OCI-LY1 (cell line): ENCODE data around the gene PDZD11.
"Not testable (repeated sequence)": the region's sequence is repeated elsewhere in the genome, so short reads cannot be mapped to it uniquely, and the experiment has no call there.

Experiments
- H2AFZ ChIP-seq: fragments of 200-600 bp; sonication (generic), shearing (Covaris generic); 2 replicates; pipeline ENCODE4 v1.6.0; 2014; ENCODE audit warnings: antibody characterized with exemption, mild to moderate bottlenecking, low read length
- H3F3A ChIP-seq: fragments of 200-600 bp; sonication (generic), shearing (Covaris generic); 2 replicates; pipeline ENCODE4 v1.6.0; 2014; ENCODE audit warnings: mild to moderate bottlenecking, antibody characterized with exemption, low read length, moderate library complexity; ENCODE audit not compliant: insufficient read depth
- H3K27ac ChIP-seq: fragments of 200-600 bp; sonication (generic); 2 replicates; pipeline ENCODE4 v1.5.1; 2014; ENCODE audit warnings: low read length, mixed run types, mild to moderate bottlenecking, low read depth; ENCODE audit not compliant: poor library complexity, severe bottlenecking
- H3K27me3 ChIP-seq: fragments of 200-600 bp; sonication (generic); 2 replicates; pipeline ENCODE4 v1.6.0; 2014; ENCODE audit warnings: antibody characterized with exemption, mild to moderate bottlenecking, low read length, moderate library complexity; ENCODE audit not compliant: insufficient read depth
- H3K36me3 ChIP-seq: fragments of 200-600 bp; sonication (generic); 2 replicates; pipeline ENCODE4 v1.6.1; 2014; ENCODE audit warnings: mild to moderate bottlenecking, antibody characterized with exemption, low read length, moderate library complexity, mixed read lengths; ENCODE audit not compliant: insufficient read depth
- H3K4me1 ChIP-seq: fragments of 200-600 bp; sonication (generic); 2 replicates; pipeline ENCODE4 v1.5.1; 2014; ENCODE audit warnings: mild to moderate bottlenecking, low read length, moderate library complexity; ENCODE audit not compliant: insufficient read depth, severe bottlenecking
- H3K4me2 ChIP-seq: fragments of 200-600 bp; sonication (generic), shearing (Covaris generic); 2 replicates; pipeline ENCODE4 v1.6.1; 2014; ENCODE audit warnings: low read length
- H3K4me3 ChIP-seq: fragments of 200-600 bp; sonication (generic); 2 replicates; pipeline ENCODE4 v1.5.1; 2014; ENCODE audit warnings: low read length, low read depth, mild to moderate bottlenecking, mixed read lengths; ENCODE audit not compliant: poor library complexity, severe bottlenecking
- H3K79me2 ChIP-seq: fragments of 200-600 bp; shearing (Covaris generic); 2 replicates; pipeline ENCODE4 v1.6.1; 2016; ENCODE audit warnings: mixed run types, low read length, mixed read lengths; ENCODE audit not compliant: insufficient read depth
- H3K9ac ChIP-seq: fragments of 200-600 bp; sonication (generic), shearing (Covaris generic); 2 replicates; pipeline ENCODE4 v1.6.1; 2014; ENCODE audit warnings: mild to moderate bottlenecking, low read length, mixed read lengths
- H3K9me2 ChIP-seq: fragments of 200-600 bp; sonication (generic), shearing (Covaris generic); 2 replicates; pipeline ENCODE4 v1.6.1; 2014; ENCODE audit warnings: low read depth, mild to moderate bottlenecking, low read length, mixed read lengths
- H3K9me3 ChIP-seq: fragments of 200-600 bp; shearing (Covaris generic); 2 replicates; pipeline ENCODE4 v1.6.1; 2014; ENCODE audit warnings: low read length, mixed read lengths
- H4K20me1 ChIP-seq: fragments of 200-600 bp; sonication (generic), shearing (Covaris generic); 2 replicates; pipeline ENCODE4 v1.6.0; 2016; ENCODE audit warnings: mild to moderate bottlenecking, low read length; ENCODE audit not compliant: insufficient read depth
- CTCF ChIP-seq: fragments of 200-600 bp; sonication (generic), shearing (Covaris generic); IDR thresholded peaks from 2 replicates; pipeline ENCODE4 v1.5.1; 2017; ENCODE audit warnings: mild to moderate bottlenecking, antibody characterized with exemption, low read length, moderate library complexity, mixed read lengths
- EZH2 ChIP-seq: fragments of 200-600 bp; sonication (generic), shearing (Covaris generic); IDR thresholded peaks from 2 replicates; pipeline ENCODE4 v1.8.0; 2017; ENCODE audit warnings: borderline replicate concordance, mixed run types, mild to moderate bottlenecking, antibody characterized with exemption, low read length, moderate library complexity, mixed read lengths

PDZD11 gene

GRCh38 chrX:70281951-70282350 lies 7.8 kb downstream of the PDZD11 start, which contains the start of gene RAB41:
RAB41 (plus strand) TSS chrX:70282172; CDS start chrX:70282218, 46 bp downstream.
- H3K27me3 ChIP-seq, result no peaks in the 10 kb centered on the region
- no peak within 1 kb of the TSS for H3K4me3 ChIP-seq
- H3K4me1 ChIP-seq, result no peaks in the 10 kb centered on the region
- TF ChIP-seq CTCF, result no peak
- TF ChIP-seq EZH2, result no peak
- no peak within 1 kb of the TSS for H2AFZ ChIP-seq
- no peaks in the 10 kb centered on the region for H3F3A ChIP-seq
- H3K4me2 ChIP-seq, result no peak within 1 kb of the TSS
- no peak within 1 kb of the TSS for H3K9ac ChIP-seq
- H3K79me2 ChIP-seq, result no peaks in the 10 kb centered on the region
- H3K27ac ChIP-seq, result no peak within 1 kb of the TSS
- H3K36me3 ChIP-seq, result 0 out of 2 replicates have a peak, but pooled peaks cover 3% of the 10 kb centered on the region
- H4K20me1 ChIP-seq, result no peaks in the 10 kb centered on the region
- no peaks in the 10 kb centered on the region for H3K9me2 ChIP-seq
- H3K9me3 ChIP-seq, result no peaks in the 10 kb centered on the region

GRCh38 chrX:70280573-70280972 lies 9.2 kb downstream of the PDZD11 start:
- H3F3A ChIP-seq, result no peaks in the 10 kb centered on the region
- no peaks in the 10 kb centered on the region for H3K79me2 ChIP-seq
- no peak overlapping the region for H3K9ac ChIP-seq
- 0 out of 2 replicates have a peak, but pooled peaks cover 3% of the 10 kb centered on the region for H3K36me3 ChIP-seq
- H3K27ac ChIP-seq, result no peak overlapping the region
- H4K20me1 ChIP-seq, result no peaks in the 10 kb centered on the region
- H3K4me2 ChIP-seq, result no peak overlapping the region
- H3K27me3 ChIP-seq, result no peaks in the 10 kb centered on the region
- no peak overlapping the region for H2AFZ ChIP-seq
- H3K4me3 ChIP-seq, result no peak overlapping the region
- no peaks in the 10 kb centered on the region for H3K9me2 ChIP-seq
- H3K4me1 ChIP-seq, result no peaks in the 10 kb centered on the region
- no peaks in the 10 kb centered on the region for H3K9me3 ChIP-seq
- TF ChIP-seq EZH2 (no peak), CTCF (no peak)

- no peak overlapping the region for H3K27ac ChIP-seq
- no peak for TF ChIP-seq CTCF
- no peak for TF ChIP-seq EZH2
- no peaks in the 10 kb centered on the region for H3K4me1 ChIP-seq
- H3K9ac ChIP-seq, result no peak overlapping the region
- H3K4me3 ChIP-seq, result no peak overlapping the region
- H3K36me3 ChIP-seq, result no peaks in the 10 kb centered on the region
- no peaks in the 10 kb centered on the region for H3K79me2 ChIP-seq
- H3K27me3 ChIP-seq, result no peaks in the 10 kb centered on the region
- no peak overlapping the region for H2AFZ ChIP-seq
- H4K20me1 ChIP-seq, result no peaks in the 10 kb centered on the region
- H3K9me3 ChIP-seq, result no peaks in the 10 kb centered on the region
- no peaks in the 10 kb centered on the region for H3K9me2 ChIP-seq
- H3F3A ChIP-seq, result no peaks in the 10 kb centered on the region
- no peak overlapping the region for H3K4me2 ChIP-seq
These were observed 10.6 kb downstream of the PDZD11 start for GRCh38 chrX:70279081-70279480.

- H3K4me2 ChIP-seq, H3K9ac ChIP-seq, H3F3A ChIP-seq, H3K27ac ChIP-seq, H3K36me3 ChIP-seq, H3K4me3 ChIP-seq, H3K27me3 ChIP-seq, H3K4me1 ChIP-seq, H3K9me2 ChIP-seq, H4K20me1 ChIP-seq, H3K79me2 ChIP-seq, H2AFZ ChIP-seq, H3K9me3 ChIP-seq: not testable (repeated sequence)
These were observed 15.7 kb downstream of the PDZD11 start for GRCh38 chrX:70274029-70274428.
